Temporal lobe (tissue), 1 donor: ENCODE data around the gene CMKLR1. TPM values are rescaled to one million over a fixed set of nuclear protein-coding genes. Genes with fewer than 3 reads are reported as not detected.

Experiments
- total RNA-seq: library from RNA; depleted of rRNA; stranded (reverse); fragments of >200 nt; gene quantifications from one replicate; pipeline ENCODE4 v1.2.3, GENCODE V29; 2014

The CMKLR1 gene
- total RNA-seq, 1 donor from 2014 or later = 0.98 TPM

Other genes with a start within 250 kb of the CMKLR1 start
- gene WSCD2, start 210.0 kb downstream of the CMKLR1 start, total RNA-seq = 3.4 TPM
- gene FICD, start 176.0 kb upstream of the CMKLR1 start, total RNA-seq = 2.5 TPM
- gene SART3, start 221.9 kb upstream of the CMKLR1 start, total RNA-seq = 56.8 TPM
- gene ISCU, start 223.3 kb upstream of the CMKLR1 start, total RNA-seq = 34.9 TPM